Spleen (tissue), 13 donors: ENCODE measurements around the gene STON1. TPM values are rescaled to one million over a fixed set of nuclear protein-coding genes. Genes with fewer than 3 reads are reported as not detected.

Experiments
- DNase-seq: peaks from one replicate; pipeline ENCODE4 v3.0.0-alpha.2; 2020
- H3K27ac ChIP-seq, 8 donors: fragments of 200-600 bp; sonication (generic) in 7 of 8; 1 replicate in 4 of 8; 2 replicates in 4 of 8; pipeline versions ENCODE4 v1.5.0 to v1.8.0; 2016 to 2021; ENCODE audit warnings: inconsistent platforms in 4 of 8, mild to moderate bottlenecking in 4 of 8, moderate library complexity in 1 of 8
- H3K27me3 ChIP-seq, 7 donors: fragments of 200-600 bp; sonication (generic) in 6 of 7; replicated peaks in 1 of 7; 1 replicate in 4 of 7; 2 replicates in 3 of 7; pipeline versions ENCODE4 v1.5.0 to v1.8.0; 2016 to 2021; ENCODE audit warnings: inconsistent platforms in 3 of 7, mild to moderate bottlenecking in 1 of 7
- H3K36me3 ChIP-seq, 6 donors: fragments of 200-600 bp; sonication (generic) in 5 of 6; 1 replicate in 4 of 6; 2 replicates in 2 of 6; pipeline versions ENCODE4 v1.5.0 to v1.8.0; 2016 to 2021; ENCODE audit warnings: inconsistent platforms in 2 of 6
- H3K4me1 ChIP-seq, 6 donors: fragments of 200-600 bp; sonication (generic) in 5 of 6; 1 replicate in 3 of 6; 2 replicates in 3 of 6; pipeline versions ENCODE4 v1.5.0 to v1.8.0; 2016 to 2021; ENCODE audit warnings: inconsistent platforms in 3 of 6
- H3K4me3 ChIP-seq, 8 donors: fragments of 200-600 bp; sonication (generic) in 7 of 8; 1 replicate in 4 of 8; 2 replicates in 4 of 8; pipeline versions ENCODE4 v1.5.0 to v1.8.0; 2016 to 2021; ENCODE audit warnings: inconsistent platforms in 4 of 8, mild to moderate bottlenecking in 4 of 8, moderate library complexity in 2 of 8
- H3K9me3 ChIP-seq, 8 donors: fragments of 200-600 bp; sonication (generic) in 7 of 8; 1 replicate in 4 of 8; 2 replicates in 4 of 8; pipeline versions ENCODE4 v1.5.0 to v1.8.0; 2016 to 2021; ENCODE audit warnings: inconsistent platforms in 4 of 8
- CTCF ChIP-seq, 11 experiments: fragments of 200-600 bp in 7 of 11; fragments of 450-650 bp in 4 of 11; sonication (generic) in 4 of 11; IDR thresholded peaks in 8 of 11; conservative IDR thresholded peaks in 3 of 11; 1 replicate in 7 of 11; 2 replicates in 4 of 11; pipeline versions ENCODE4 v1.4.0 to v1.8.0; 2016 to 2021; ENCODE audit warnings: antibody characterized with exemption in 11 of 11, inconsistent platforms in 4 of 11, mild to moderate bottlenecking in 1 of 11
- POLR2A ChIP-seq, 3 donors: fragments of 450-650 bp; IDR thresholded peaks; one replicate each; pipeline ENCODE4 v1.5.1; 2017; ENCODE audit warnings: antibody characterized with exemption in 3 of 3, mild to moderate bottlenecking in 1 of 3
- POLR2AphosphoS5 ChIP-seq, 3 donors: sonication (generic); formaldehyde crosslinking; IDR thresholded peaks; one replicate each; pipeline ENCODE4 v1.5.1; 2017; ENCODE audit warnings: antibody characterized with exemption in 3 of 3
- WGBS, 5 donors: extraction: QIAGEN DNeasy Blood & Tissue Kit in 3 of 5; methylation state at CpG; one replicate each; pipeline versions ENCODE4 v1.1.5 to v1.1.7; 2013 to 2018; 5-methylcytosine and 5-hydroxymethylcytosine counted together
- intact Hi-C: fragments of 100-400 bp; cut with DNase I; formaldehyde crosslinking; loops from one replicate; pipeline ENCODE4 v1.15.0; 2023; ENCODE audit warnings: low total_unique reads
- long read RNA-seq, 2 donors: transcript quantifications; one replicate each; lab custom pipeline, GENCODE V29; 2026
- polyA plus RNA-seq, 3 donors: library from polyadenylated mRNA; stranded (reverse); fragments of 200-250 nt; gene quantifications; one replicate each; pipeline ENCODE4 v1.2.1, GENCODE V29; 2013
- total RNA-seq, 7 donors: library from RNA; depleted of rRNA in 3 of 7; stranded (reverse); fragments of >200 nt in 3 of 7; fragmentation: NEBNext Ultra II Directional in 4 of 7; extraction: Animal tissue kit (Norgen Biotek cat#: 25700) in 4 of 7; gene quantifications; one replicate each; pipeline versions ENCODE4 v1.1.0 to v1.2.1, GENCODE V29; 2016 to 2021
- donor health status: healthy with polysubstance abuse.
- donor health status: DM: no; HTN: no; CAD: no; lungs with moderate emphysema.
- donor health status: DM: no; HTN: no; CAD: no.
- donor health status: Bipolar disorder and iron deficiency.
- donor health status: healthy.
- donor health status: DM: no; HTN: no; CAD: no.
- donor health status: DM: yes; HTN: yes; CAD: no.

STON1 gene
- 10 to 100 TPM; 15.8 to 31.0 (median 25.2) TPM for total RNA-seq
- 1 to 10 TPM; 2.1 to 4.0 (median 3.4) TPM for polyA plus RNA-seq
- long read RNA-seq, donor 1, full-length matches to known transcripts: 3 of 3 reads
- long read RNA-seq, donor 1, partial matches to known transcripts: 0 of 3 reads
- long read RNA-seq, donor 1, other reads (novel, unspliced or antisense): 0 of 3 reads
- long read RNA-seq, donor 2, full-length matches to known transcripts: 1 of 6 reads
- long read RNA-seq, donor 2, partial matches to known transcripts: 5 of 6 reads
- long read RNA-seq, donor 2, other reads (novel, unspliced or antisense): 0 of 6 reads

GRCh38 chr2:48530033-48530811 lies at the start of gene STON1:
STON1 (plus strand) TSS chr2:48530154; CDS start chr2:48580634, 50,480 bp downstream.
- intact Hi-C loops: no loop called here
- Histone ChIP-seq H3K36me3 (peaks cover 0 to 13% (median 0%) of the 10 kb centered on the region in 6 donors), H3K4me3 (peak within 1 kb of the TSS; percentile 42 to 79 (median 58)), H3K9me3 (no peaks in the 10 kb centered on the region), H3K27ac (peak within 1 kb of the TSS in 7 of 8 donors; percentile 59 to 84 (median 80)), H3K4me1 (peaks cover 0 to 39% (median 25%) of the 10 kb centered on the region in 6 donors), H3K27me3 (peaks cover 0 to 21% (median 0%) of the 10 kb centered on the region in 7 donors)
- peak; percentile 84 for DNase-seq
- WGBS, 5 donors: 2 to 3% (median 2%) methylated on average over 40 to 60 of the region's 62 CpGs
- TF ChIP-seq POLR2A (IDR thresholded peaks at IDR 0.05) (no peak), CTCF (IDR thresholded peaks at IDR 0.05 in 8 of 11, conservative IDR thresholded peaks at IDR 0.05 in 3 of 11) (peak in 1 of 11 experiments; percentile 14), POLR2AphosphoS5 (IDR thresholded peaks at IDR 0.05) (peak in 2 of 3 donors; percentile 45 to 53)

- WGBS, 5 donors: 66 to 90% (median 83%) methylated on average over 3 of the region's 3 CpGs
- Histone ChIP-seq H3K27me3 (no peaks in the 10 kb centered on the region), H3K9me3 (no peaks in the 10 kb centered on the region), H3K27ac (no peak overlapping the region), H3K36me3 (peaks cover 7 to 99% (median 57%) of the 10 kb centered on the region in 6 donors), H3K4me1 (peaks cover 0 to 4% (median 0%) of the 10 kb centered on the region in 6 donors), H3K4me3 (no peak overlapping the region)
- TF ChIP-seq CTCF (IDR thresholded peaks at IDR 0.05 in 8 of 11, conservative IDR thresholded peaks at IDR 0.05 in 3 of 11) (no peak), POLR2AphosphoS5 (IDR thresholded peaks at IDR 0.05) (no peak), POLR2A (IDR thresholded peaks at IDR 0.05) (no peak)
- intact Hi-C loops: no loop called here
- DNase-seq: no peak
These were observed 49.4 kb upstream of the STON1 start for GRCh38 chr2:48480526-48480925.

- 78 to 90% (median 81%) methylated on average over 1 of the region's 1 CpG for WGBS, 5 donors
- intact Hi-C loops: no loop called here
These were observed 47.6 kb upstream of the STON1 start for GRCh38 chr2:48482313-48482712.

More at GRCh38 chr2:48482313-48482712, 47.6 kb upstream of the STON1 start:
- peaks cover 7 to 99% (median 67%) of the 10 kb centered on the region in 6 donors for H3K36me3 ChIP-seq
- no peaks in the 10 kb centered on the region for H3K9me3 ChIP-seq
- H3K27me3 ChIP-seq: no peaks in the 10 kb centered on the region
- no peak for TF ChIP-seq CTCF (IDR thresholded peaks at IDR 0.05 in 8 of 11, conservative IDR thresholded peaks at IDR 0.05 in 3 of 11)
- no peak for TF ChIP-seq POLR2A (IDR thresholded peaks at IDR 0.05)
- TF ChIP-seq POLR2AphosphoS5 (IDR thresholded peaks at IDR 0.05): no peak
- H3K4me3 ChIP-seq: no peak overlapping the region
- peaks cover 0 to 4% (median 0%) of the 10 kb centered on the region in 6 donors for H3K4me1 ChIP-seq
- H3K27ac ChIP-seq: no peak overlapping the region
- DNase-seq: no peak
